Measurements from ENCODE around the gene OR51E1. TPM values are rescaled to one million over a fixed set of nuclear protein-coding genes. Genes with fewer than 3 reads are reported as not detected.

The OR51E1 gene
- total and polyA plus RNA-seq, 9 of the 15 experiments (the other 6 are each of a cell fraction or from before 2014, with no cell fraction given) = 0.03 to 0.04 TPM; not detected in 7

DNA sequence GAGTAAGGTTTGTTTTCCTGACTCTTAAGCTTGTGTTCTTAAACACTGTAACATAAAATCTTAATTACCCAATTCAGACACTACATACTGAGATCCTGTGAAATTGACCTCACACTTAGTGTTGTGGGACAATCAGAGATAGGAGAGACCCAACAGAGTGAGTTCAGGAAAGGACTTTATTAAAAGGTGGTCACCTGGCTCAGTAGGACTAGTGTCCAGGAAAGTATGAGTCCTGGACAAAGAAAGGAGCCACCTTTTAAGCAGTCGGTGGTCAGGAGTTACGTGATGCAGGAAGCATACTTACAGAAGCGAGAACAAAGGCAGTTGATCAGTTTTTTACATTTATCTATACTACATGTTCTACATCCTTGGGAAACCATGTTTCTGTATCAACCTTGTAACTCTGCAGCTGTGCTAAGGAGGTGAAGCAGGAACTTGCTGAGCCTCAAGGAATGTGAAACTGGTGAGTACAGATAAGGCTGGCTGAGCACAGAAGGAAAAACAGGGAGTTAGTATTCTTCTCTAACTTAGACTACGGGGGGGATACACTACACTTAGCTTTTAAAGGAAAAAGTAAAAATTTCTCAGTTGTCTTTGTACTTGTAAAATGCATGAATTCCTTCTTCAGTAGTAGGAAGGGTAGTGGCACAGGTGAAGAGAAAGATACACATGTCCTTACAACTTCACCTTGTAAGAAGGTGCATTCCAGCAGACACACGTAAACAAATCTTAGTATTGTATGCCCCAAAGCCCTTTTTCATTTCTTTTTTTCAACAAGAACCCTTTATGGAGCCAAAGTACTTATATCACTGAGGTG lies 15.1 kb downstream of the OR51E1 start:
- intact Hi-C loops (cut with micrococcal nuclease) (no loop called here), in situ Hi-C loops (cut with MboI) (no loop called here)
- ATAC-seq (peak; percentile 86), DNase-seq (ENCODE audit: extremely low read depth in 1 of 4, low spot score in 3 of 4) (peak; percentile 36 to 81 (median 55)), FAIRE-seq (peak; percentile 96)
- Histone ChIP-seq H3K4me1 (replicated peaks in 1 of 2; ENCODE audit: control insufficient read depth in 2 of 2, insufficient read depth in 2 of 2, low read length in 2 of 2) (peaks cover 0 to 19% of the 10 kb centered on the region in 2 experiments; a peak in 4 of 5 replicates), H3K27ac (ENCODE audit: extremely low read depth, low read depth, low read length) (peak overlapping the region; percentile 79), H3K9me3 (replicated peaks; ENCODE audit: control insufficient read depth, insufficient read depth, low read depth, low read length) (no peaks in the 10 kb centered on the region), H3K4me3 (peak overlapping the region; percentile 4; the same call in 1 of the 2 replicates), H3K9ac (ENCODE audit: insufficient read depth in 1 of 2, low read depth in 2 of 2, low read length in 2 of 2) (peak overlapping the region in 1 of 2 experiments; percentile 65; a peak in 2 of 4 replicates), H3K9me1 (ENCODE audit: control insufficient read depth, insufficient read depth, low read length) (no peaks in the 10 kb centered on the region), H3K4me2 (ENCODE audit: insufficient read depth, low read length) (peak overlapping the region; percentile 67), H3K27me3 (ENCODE audit: control insufficient read depth in 2 of 2, insufficient read depth in 2 of 2, low read length in 2 of 2) (no peaks in the 10 kb centered on the region), H3K79me2 (ENCODE audit: control insufficient read depth, insufficient read depth, low read length) (no peaks in the 10 kb centered on the region), H4K20me1 (replicated peaks; ENCODE audit: control insufficient read depth, insufficient read depth, low read length) (no peaks in the 10 kb centered on the region), H2AFZ (ENCODE audit: low read depth, low read length) (peak overlapping the region; percentile 87), H3K36me3 (ENCODE audit: control insufficient read depth, insufficient read depth, low read length) (no peaks in the 10 kb centered on the region)
- BruUV-seq (replicated peaks) = no TSS peak
- ChIA-PET CTCF (ENCODE audit: low intra/inter-chr PET ratio) (no interaction called here), POLR2A (interaction anchor here (0.9 kb wide), 1 partner anchor 846 kb away, joined by 3 read pairs; no protein-coding TSS in a partner anchor)
- 4% methylated on average over 5 of the region's 5 CpGs for WGBS (ENCODE audit: insufficient coverage, low coverage, missing lambda C conversion rate)
- TF ChIP-seq NR1H2 (CRISPR knock-in tag; IDR thresholded peaks at IDR 0.05) (no peak), POU5F1 (IDR thresholded peaks at IDR 0.05; ENCODE audit: borderline replicate concordance, low read depth, low read length, partially characterized antibody) (no peak), POLR3G (IDR thresholded peaks at IDR 0.05; ENCODE audit: extremely low read depth, insufficient read length, insufficient replicate concordance) (no peak), ZNF184 (CRISPR knock-in tag; IDR thresholded peaks at IDR 0.05) (no peak), TAL1 (IDR thresholded peaks at IDR 0.05) (peak; percentile 66), CTBP1 (IDR thresholded peaks at IDR 0.05; ENCODE audit: borderline replicate concordance) (no peak), ARID1B (IDR thresholded peaks at IDR 0.05) (peak; percentile 83), MTA2 (IDR thresholded peaks at IDR 0.05; ENCODE audit: low read depth) (peak; percentile 49; the same call in 1 of the 2 replicates), RBBP5 (IDR thresholded peaks at IDR 0.05; ENCODE audit: borderline replicate concordance, insufficient read depth, low read length, poor library complexity, severe bottlenecking) (peak; percentile 94), ZNF57 (CRISPR knock-in tag; IDR thresholded peaks at IDR 0.05) (no peak)
- TF ChIP-seq, protein P1, sequence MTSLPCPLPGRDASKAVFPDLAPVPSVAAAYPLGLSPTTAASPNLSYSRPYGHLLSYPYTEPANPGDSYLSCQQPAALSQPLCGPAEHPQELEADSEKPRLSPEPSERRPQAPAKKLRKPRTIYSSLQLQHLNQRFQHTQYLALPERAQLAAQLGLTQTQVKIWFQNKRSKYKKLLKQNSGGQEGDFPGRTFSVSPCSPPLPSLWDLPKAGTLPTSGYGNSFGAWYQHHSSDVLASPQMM (CRISPR knock-in tag; IDR thresholded peaks at IDR 0.05) = no peak
- TF ChIP-seq, protein P2, sequence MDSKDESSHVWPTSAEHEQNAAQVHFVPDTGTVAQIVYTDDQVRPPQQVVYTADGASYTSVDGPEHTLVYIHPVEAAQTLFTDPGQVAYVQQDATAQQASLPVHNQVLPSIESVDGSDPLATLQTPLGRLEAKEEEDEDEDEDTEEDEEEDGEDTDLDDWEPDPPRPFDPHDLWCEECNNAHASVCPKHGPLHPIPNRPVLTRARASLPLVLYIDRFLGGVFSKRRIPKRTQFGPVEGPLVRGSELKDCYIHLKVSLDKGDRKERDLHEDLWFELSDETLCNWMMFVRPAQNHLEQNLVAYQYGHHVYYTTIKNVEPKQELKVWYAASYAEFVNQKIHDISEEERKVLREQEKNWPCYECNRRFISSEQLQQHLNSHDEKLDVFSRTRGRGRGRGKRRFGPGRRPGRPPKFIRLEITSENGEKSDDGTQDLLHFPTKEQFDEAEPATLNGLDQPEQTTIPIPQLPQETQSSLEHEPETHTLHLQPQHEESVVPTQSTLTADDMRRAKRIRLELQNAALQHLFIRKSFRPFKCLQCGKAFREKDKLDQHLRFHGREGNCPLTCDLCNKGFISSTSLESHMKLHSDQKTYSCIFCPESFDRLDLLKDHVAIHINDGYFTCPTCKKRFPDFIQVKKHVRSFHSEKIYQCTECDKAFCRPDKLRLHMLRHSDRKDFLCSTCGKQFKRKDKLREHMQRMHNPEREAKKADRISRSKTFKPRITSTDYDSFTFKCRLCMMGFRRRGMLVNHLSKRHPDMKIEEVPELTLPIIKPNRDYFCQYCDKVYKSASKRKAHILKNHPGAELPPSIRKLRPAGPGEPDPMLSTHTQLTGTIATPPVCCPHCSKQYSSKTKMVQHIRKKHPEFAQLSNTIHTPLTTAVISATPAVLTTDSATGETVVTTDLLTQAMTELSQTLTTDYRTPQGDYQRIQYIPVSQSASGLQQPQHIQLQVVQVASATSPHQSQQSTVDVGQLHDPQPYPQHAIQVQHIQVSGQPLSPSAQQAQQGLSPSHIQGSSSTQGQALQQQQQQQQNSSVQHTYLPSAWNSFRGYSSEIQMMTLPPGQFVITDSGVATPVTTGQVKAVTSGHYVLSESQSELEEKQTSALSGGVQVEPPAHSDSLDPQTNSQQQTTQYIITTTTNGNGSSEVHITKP (IDR thresholded peaks at IDR 0.05; ENCODE audit: partially characterized antibody) = peak; percentile 74
- TF ChIP-seq, protein P3, sequence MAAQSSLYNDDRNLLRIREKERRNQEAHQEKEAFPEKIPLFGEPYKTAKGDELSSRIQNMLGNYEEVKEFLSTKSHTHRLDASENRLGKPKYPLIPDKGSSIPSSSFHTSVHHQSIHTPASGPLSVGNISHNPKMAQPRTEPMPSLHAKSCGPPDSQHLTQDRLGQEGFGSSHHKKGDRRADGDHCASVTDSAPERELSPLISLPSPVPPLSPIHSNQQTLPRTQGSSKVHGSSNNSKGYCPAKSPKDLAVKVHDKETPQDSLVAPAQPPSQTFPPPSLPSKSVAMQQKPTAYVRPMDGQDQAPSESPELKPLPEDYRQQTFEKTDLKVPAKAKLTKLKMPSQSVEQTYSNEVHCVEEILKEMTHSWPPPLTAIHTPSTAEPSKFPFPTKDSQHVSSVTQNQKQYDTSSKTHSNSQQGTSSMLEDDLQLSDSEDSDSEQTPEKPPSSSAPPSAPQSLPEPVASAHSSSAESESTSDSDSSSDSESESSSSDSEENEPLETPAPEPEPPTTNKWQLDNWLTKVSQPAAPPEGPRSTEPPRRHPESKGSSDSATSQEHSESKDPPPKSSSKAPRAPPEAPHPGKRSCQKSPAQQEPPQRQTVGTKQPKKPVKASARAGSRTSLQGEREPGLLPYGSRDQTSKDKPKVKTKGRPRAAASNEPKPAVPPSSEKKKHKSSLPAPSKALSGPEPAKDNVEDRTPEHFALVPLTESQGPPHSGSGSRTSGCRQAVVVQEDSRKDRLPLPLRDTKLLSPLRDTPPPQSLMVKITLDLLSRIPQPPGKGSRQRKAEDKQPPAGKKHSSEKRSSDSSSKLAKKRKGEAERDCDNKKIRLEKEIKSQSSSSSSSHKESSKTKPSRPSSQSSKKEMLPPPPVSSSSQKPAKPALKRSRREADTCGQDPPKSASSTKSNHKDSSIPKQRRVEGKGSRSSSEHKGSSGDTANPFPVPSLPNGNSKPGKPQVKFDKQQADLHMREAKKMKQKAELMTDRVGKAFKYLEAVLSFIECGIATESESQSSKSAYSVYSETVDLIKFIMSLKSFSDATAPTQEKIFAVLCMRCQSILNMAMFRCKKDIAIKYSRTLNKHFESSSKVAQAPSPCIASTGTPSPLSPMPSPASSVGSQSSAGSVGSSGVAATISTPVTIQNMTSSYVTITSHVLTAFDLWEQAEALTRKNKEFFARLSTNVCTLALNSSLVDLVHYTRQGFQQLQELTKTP (IDR thresholded peaks at IDR 0.05; ENCODE audit: low read depth in 1 of 2, partially characterized antibody in 2 of 2) = no peak

Data from K562 (cell line).